DOHH2 (cell line): ENCODE measurements around the gene KCNN3.
"Not testable (repeated sequence)": the region's sequence is repeated elsewhere in the genome, so short reads cannot be mapped to it uniquely, and the experiment has no call there.

Experiments
- CTCF ChIP-seq: fragments of 200-600 bp; sonication (generic); IDR thresholded peaks from one replicate; pipeline ENCODE4 v1.5.1; 2014; ENCODE audit warnings: antibody characterized with exemption, mild to moderate bottlenecking, low read depth, low read length; ENCODE audit not compliant: poor library complexity, severe bottlenecking
- EZH2phosphoT487 ChIP-seq: fragments of 200-600 bp; sonication (generic); IDR thresholded peaks from 2 replicates; pipeline ENCODE4 v1.6.1; 2017; ENCODE audit warnings: borderline replicate concordance, mild to moderate bottlenecking, antibody characterized with exemption, low read length, moderate library complexity, mixed read lengths

- not testable (repeated sequence) for TF ChIP-seq CTCF, EZH2phosphoT487
Measured at GRCh38 chr1:154672245-154672644, 197.8 kb downstream of the KCNN3 start.
